Measurements from ENCODE around the gene MYO15B. TPM values are rescaled to one million over a fixed set of nuclear protein-coding genes. Genes with fewer than 3 reads are reported as not detected.

The MYO15B gene
- total and polyA plus RNA-seq, 2 of the 13 experiments (the other 11 are each of a cell fraction or from before 2014, with no cell fraction given): 2.8 to 8.1 TPM

GRCh38 chr17:75575728-75576127, 11.9 kb upstream of the MYO15B start (continued):
- TF ChIP-seq HMG20B (CRISPR knock-in tag; conservative IDR thresholded peaks at IDR 0.05) (no peak), ZFY (CRISPR knock-in tag; IDR thresholded peaks at IDR 0.05) (peak; percentile 13; the same call in 1 of the 2 replicates), RBM39 (IDR thresholded peaks at IDR 0.05; ENCODE audit: low read depth, low read length, poor library complexity, severe bottlenecking) (no peak), KDM2A (CRISPR knock-in tag; IDR thresholded peaks at IDR 0.05; ENCODE audit: borderline replicate concordance, low read depth) (0 out of 2 replicates have a peak, but pooled peaks have one; percentile 31), SOX13 (IDR thresholded peaks at IDR 0.05) (no peak), SOX13 (CRISPR knock-in tag; conservative IDR thresholded peaks at IDR 0.05 in 1 of 2, IDR thresholded peaks at IDR 0.05 in 1 of 2) (no peak), KDM4B (CRISPR knock-in tag; IDR thresholded peaks at IDR 0.05) (no peak), SP140L (CRISPR knock-in tag; IDR thresholded peaks at IDR 0.05; ENCODE audit: borderline replicate concordance) (no peak), ZNF609 (CRISPR knock-in tag; IDR thresholded peaks at IDR 0.05; ENCODE audit: borderline replicate concordance) (no peak), ZNF660 (CRISPR knock-in tag; IDR thresholded peaks at IDR 0.05; ENCODE audit: borderline replicate concordance, low read depth) (no peak), ZNF614 (CRISPR knock-in tag; IDR thresholded peaks at IDR 0.05; ENCODE audit: borderline replicate concordance) (no peak), ZBTB46 (CRISPR knock-in tag; IDR thresholded peaks at IDR 0.05; ENCODE audit: borderline replicate concordance) (no peak)
- TF ChIP-seq, protein P1, sequence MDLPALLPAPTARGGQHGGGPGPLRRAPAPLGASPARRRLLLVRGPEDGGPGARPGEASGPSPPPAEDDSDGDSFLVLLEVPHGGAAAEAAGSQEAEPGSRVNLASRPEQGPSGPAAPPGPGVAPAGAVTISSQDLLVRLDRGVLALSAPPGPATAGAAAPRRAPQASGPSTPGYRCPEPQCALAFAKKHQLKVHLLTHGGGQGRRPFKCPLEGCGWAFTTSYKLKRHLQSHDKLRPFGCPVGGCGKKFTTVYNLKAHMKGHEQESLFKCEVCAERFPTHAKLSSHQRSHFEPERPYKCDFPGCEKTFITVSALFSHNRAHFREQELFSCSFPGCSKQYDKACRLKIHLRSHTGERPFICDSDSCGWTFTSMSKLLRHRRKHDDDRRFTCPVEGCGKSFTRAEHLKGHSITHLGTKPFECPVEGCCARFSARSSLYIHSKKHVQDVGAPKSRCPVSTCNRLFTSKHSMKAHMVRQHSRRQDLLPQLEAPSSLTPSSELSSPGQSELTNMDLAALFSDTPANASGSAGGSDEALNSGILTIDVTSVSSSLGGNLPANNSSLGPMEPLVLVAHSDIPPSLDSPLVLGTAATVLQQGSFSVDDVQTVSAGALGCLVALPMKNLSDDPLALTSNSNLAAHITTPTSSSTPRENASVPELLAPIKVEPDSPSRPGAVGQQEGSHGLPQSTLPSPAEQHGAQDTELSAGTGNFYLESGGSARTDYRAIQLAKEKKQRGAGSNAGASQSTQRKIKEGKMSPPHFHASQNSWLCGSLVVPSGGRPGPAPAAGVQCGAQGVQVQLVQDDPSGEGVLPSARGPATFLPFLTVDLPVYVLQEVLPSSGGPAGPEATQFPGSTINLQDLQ (CRISPR knock-in tag; IDR thresholded peaks at IDR 0.05): no peak
- TF ChIP-seq, protein P2, sequence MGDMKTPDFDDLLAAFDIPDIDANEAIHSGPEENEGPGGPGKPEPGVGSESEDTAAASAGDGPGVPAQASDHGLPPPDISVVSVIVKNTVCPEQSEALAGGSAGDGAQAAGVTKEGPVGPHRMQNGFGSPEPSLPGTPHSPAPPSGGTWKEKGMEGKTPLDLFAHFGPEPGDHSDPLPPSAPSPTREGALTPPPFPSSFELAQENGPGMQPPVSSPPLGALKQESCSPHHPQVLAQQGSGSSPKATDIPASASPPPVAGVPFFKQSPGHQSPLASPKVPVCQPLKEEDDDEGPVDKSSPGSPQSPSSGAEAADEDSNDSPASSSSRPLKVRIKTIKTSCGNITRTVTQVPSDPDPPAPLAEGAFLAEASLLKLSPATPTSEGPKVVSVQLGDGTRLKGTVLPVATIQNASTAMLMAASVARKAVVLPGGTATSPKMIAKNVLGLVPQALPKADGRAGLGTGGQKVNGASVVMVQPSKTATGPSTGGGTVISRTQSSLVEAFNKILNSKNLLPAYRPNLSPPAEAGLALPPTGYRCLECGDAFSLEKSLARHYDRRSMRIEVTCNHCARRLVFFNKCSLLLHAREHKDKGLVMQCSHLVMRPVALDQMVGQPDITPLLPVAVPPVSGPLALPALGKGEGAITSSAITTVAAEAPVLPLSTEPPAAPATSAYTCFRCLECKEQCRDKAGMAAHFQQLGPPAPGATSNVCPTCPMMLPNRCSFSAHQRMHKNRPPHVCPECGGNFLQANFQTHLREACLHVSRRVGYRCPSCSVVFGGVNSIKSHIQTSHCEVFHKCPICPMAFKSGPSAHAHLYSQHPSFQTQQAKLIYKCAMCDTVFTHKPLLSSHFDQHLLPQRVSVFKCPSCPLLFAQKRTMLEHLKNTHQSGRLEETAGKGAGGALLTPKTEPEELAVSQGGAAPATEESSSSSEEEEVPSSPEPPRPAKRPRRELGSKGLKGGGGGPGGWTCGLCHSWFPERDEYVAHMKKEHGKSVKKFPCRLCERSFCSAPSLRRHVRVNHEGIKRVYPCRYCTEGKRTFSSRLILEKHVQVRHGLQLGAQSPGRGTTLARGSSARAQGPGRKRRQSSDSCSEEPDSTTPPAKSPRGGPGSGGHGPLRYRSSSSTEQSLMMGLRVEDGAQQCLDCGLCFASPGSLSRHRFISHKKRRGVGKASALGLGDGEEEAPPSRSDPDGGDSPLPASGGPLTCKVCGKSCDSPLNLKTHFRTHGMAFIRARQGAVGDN (CRISPR knock-in tag; IDR thresholded peaks at IDR 0.05): peak; percentile 33; the same call in 1 of the 2 replicates

Data from HepG2 (cell line).